HUDEP-2 (cell line): ENCODE measurements around the gene PRDM5.

Source experiments
- DNase-seq, 76 experiments: peaks; one replicate each; lab custom pipeline; 2025; ENCODE audit not compliant: unreplicated experiment in 76 of 76; lab: John Stamatoyannopoulos, UW

PRDM5 gene

DNA sequence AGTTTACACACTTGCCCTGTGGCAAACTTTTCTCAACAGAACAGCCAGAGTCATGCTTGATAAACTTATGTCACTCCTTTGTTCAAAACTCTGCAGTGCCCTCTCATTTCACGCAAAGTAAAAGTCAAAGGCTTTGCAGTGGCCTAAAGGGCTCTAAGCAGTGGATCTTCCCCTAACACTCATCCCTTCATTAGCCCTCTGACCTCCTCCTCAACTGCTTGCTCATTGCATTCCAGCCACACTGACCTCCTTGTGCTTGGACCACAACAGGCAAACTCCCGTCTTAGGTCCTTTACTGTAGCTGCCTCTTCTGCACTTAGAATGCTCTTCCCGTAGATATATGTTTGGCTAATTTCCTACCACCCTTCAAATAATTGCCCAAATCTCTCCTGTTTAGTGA lies 5.6 kb downstream of the PRDM5 start:
- no peak for DNase-seq

DNA sequence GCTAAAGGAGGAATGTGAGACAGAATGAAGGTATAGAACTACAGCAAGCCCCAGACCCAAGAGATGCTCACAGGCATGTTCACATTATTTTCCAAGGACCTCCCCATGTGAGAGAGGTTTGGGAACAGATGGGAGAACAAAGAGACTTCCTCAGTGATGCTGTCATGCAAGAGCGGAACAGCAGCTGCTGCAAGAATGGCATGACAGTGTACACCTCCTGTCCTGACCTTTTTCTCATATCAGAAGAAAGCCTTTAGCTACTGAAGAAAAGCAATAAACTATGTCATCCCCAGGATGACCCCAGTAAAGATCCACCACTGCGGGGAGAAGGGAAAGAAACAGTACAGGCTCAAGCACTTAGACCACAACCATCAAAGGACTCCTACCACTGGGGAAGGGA lies 7.2 kb downstream of the PRDM5 start:
- DNase-seq = no peak

DNA sequence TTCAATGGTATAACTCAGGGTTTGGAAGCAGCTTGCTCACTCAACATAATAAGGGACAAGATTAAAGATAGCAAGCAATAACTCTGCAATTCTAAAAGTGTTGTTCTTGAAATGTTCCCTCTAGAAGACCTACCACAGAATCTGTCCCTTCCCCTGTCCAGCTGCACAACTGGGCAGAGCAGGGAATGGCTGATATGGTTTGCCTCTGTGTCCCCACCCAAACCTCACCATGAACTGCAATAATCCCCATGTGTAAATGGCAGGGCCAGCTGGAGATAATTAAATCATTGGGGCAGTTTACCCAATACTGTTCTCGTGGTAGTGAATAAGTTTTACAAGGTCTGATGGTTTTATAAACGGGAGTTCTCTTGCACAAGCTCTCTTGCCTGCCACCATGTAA lies 19.1 kb downstream of the PRDM5 start:
- DNase-seq = no peak

DNA sequence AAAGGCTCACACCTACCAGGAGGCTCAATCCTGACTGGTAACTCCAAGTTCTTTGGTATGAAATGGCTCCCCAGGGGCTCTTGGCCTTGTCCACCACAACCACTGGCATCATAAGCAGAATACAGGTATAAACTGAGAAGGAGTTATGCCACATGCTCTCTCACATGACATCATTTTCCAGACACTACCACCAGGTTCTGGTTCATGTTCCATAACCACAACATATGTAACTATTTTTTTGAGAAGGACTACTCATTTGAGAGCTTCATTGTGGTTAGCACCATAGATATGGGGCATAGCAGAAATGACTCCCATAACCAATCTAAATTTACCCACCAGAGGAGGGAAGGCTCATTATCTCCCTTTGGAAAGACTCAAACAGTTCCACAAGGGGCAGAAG lies 19.6 kb downstream of the PRDM5 start:
- DNase-seq = no peak

DNA sequence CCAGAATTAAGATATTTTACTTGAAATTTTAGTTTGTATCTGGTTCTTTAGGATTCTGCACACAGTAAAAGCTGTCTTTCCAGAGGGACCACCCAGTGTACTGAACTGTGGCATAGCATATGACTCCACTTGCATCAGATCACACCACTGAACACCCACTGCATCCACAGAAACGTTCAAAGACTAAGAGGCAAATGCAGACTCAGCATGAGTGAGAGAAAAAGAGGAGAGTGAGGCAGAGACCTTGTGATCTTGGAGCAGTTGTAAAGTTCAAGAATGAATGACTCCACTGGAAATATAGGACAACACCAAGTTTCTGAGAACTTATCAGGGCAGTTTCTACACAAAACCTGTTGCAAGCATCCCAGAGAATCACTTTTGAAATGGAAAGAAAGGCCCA lies 20.8 kb downstream of the PRDM5 start:
- no peak for DNase-seq

DNA sequence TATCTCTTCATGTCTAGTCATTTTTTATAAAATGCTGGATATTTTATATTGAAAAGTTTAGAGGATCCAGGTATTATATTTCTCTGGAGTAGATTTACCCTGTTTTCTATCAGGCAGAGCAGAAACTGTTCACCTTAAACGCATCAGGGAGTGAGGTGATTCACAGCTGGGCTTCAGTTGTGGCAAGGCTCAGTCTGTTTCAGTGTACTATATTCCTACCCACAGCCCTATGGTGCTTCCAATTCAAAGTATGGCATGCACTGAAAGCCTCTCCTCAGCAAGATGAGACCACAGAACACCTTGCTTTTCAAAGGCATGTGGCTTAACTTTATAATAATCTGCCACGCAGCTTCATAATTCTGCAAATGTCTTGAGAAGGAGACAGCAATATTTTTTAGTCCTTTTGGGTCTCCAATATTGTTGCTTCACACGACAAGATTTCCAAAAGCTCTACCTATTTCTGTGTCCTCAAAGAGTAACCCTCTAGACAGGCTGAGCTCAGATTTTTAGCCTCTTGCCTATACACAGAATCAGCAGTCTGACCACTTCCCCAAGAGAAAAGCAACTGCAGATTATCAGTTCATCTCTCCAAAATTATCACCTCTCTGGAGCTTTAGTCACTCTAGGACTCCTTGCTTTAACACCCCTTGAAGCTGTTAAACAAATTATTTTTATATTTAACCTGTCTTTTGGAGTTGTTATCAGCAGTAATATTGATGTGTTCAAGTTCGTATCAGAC lies 24.4 kb downstream of the PRDM5 start:
- no peak for DNase-seq

DNA sequence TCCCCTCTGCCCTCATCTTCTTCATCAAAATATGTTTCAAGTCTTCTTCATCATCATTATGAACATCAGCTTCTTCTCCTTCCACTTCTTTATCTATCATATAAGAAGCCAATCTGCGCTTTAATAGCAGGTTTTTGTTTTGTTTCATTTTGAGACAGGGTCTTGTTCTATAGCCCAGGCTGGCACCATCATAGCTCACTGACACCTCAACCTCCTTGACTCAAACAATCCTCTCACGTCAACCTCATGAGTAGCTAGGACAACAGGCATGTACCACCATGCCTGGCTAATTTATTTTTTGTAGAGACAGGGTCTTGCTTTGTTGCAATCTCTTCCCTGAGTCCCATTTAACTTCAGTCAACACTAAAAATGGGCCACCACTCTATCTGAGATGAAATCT lies 27.0 kb downstream of the PRDM5 start:
- no peak for DNase-seq

DNA sequence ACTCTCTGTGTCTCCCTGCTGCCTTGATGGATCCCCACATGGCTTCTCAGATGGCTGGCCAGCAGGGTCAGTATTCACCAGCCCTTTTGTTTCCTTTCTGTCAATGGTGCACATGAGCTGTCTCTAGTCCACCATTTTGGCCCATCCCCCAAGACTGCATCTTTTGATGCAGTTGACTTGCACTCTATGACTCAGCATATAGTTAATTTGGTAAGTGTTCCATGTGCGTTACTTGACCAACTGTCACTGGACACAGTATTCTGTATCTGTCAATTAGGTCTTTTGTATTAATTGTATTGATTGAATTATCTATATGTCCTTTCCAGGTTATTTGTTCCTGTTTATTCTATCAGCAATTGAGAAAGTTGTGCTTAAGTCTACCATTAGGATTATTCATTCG lies 29.2 kb downstream of the PRDM5 start:
- DNase-seq = no peak

DNA sequence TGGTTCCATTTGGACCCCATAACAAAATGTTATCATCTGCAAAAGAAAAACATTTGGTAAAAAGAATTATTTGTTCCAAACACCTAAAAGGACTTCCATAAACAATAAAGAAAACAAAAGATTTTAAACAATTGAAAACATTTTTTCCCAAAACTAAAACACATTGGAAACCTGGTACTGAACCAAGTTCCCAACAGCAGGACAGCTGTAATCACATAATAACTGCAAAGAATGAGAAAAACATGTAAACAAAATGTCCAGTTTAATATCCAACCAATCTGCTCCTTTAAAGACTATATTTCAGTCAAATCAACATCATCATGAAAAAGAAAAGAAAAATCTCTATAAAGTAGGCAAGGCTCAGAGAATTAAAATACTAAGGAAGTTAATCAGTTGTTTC lies 36.3 kb downstream of the PRDM5 start:
- DNase-seq = no peak

DNA sequence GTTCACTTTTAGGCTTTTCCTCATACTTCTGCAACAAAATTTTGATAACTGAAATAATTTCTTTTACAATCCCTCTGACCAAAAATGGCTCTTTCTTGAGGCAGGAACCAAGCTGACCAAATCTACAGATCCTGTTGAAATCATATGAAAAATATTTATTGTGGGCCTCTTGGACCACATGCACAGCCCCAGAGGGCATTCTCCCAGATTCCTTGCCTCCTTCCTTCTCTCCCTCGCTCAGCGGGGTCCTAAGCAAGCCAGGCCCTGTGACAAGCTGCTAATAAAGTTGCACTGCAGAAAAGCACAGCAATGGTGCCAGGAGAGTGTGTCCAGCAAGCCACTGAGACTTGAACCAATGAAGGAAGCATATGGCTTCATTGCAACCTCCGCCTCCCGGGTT lies 40.7 kb downstream of the PRDM5 start:
- no peak for DNase-seq

DNA sequence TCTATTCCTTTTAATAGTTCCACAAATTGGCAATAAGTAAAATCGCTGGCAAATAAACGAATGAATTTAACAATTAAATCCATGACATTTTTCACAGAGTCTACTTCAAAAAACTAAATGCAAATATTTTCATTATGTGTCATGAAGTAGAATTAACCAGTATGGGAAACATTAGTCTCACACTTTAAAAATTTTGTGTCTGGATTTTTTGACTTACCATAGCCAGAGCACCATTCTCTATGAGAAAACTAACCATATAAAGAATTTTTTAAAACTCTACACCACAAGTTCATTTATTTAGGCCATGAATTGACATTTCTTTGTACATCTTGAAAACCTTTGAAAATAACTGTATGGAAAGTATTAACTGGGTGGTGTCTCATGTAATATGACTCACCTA lies 41.2 kb downstream of the PRDM5 start:
- no peak for DNase-seq

DNA sequence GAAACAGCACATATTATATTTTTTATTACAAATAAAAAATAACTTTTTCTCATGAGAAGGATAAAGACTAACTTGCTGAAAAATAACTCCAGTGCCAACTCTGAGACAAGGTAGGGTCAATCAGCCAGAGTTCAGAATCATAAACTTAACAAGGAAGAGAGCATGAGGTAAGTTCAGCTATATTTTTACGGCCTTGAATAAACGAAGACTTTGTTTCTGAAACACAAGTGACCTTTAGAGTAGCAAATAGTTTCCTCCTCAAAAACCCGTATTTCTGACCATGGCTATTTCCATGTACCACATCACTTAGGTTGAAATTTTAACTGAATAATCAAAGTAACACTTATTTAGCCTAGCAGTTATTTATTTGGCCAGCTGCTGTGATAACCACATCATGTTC lies 45.5 kb downstream of the PRDM5 start:
- no peak for DNase-seq

DNA sequence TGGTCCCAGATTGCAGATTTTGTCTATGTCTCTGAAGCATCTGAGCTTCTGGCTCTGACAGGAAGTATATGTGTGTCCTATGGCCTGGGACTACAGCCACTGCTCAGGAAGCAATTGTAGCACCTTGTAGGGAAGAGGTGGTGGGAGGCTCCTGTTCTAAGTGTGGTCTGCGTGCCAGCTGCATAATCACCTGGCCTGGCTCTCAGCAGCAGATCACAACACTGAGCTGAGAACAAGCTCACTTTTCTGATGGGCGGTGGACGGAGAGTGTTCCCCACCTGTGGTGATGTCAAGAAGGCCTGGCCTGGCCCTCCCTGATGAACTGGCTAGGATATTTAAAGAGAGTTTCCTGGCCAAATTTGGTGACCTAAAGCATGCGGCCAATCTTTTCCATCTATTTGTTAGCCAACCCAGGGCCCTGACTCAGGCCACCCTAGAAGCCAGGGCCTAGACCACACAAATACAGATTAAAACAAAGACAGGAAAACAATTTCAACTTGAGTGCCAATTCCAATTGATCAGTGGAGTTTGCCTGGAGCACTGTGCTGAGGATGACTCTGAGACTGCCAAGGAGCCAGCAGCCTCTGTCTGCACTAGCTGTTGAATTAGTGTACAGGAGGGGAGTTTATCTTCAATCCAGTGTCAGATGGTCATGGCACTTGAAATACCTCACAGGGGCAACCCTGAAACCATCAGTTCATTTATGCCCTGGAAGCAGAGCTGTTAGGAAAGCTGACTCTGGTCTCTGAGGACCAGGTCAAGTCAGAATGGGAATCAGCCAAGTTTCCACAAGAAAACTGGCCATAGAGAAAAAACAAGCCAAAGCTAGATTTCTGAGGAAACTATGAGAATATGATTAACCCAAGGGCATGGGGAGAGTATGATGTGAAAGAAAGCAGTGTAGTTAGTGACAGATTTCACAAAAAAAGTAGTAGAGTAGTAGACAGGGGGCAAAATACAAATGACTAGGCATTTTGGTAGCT lies 47.4 kb downstream of the PRDM5 start:
- no peak for DNase-seq

DNA sequence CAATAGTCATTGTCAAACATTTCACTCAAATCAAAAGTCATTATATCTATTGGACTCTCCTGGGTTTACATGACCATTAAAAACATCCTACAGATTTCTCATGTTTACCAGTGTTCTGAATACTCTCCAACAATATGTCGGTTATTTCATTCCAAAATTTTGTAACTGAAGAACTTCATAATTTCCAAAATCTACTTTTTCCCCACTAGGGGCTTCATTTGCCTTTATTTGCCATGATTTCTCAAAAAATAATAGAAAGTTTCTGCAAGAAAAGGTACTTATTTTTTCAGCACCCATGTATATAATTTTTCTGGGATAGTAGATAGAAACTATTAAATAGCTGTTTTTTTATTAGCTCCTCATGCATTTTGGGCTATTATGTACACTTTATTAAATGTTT lies 49.0 kb downstream of the PRDM5 start:
- DNase-seq = no peak

DNA sequence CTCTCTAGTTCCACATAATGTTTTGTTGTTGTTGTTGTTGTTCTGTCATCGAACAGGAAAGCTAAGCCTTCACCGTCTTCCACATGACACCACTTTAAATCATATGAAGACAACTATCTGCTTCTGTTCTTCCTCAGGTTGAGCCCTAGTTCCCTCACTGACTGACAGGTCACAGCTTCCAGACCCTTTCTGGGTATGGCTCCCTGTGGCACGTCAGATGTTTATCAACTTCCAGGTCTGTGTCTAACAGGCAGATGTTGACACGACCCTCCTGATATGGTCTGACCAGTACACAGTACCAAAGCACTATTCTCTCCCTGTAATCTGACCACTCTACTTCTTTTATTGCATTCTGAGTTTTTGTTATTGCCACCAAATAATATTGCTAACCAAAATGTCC lies 51.4 kb downstream of the PRDM5 start:
- no peak for DNase-seq

DNA sequence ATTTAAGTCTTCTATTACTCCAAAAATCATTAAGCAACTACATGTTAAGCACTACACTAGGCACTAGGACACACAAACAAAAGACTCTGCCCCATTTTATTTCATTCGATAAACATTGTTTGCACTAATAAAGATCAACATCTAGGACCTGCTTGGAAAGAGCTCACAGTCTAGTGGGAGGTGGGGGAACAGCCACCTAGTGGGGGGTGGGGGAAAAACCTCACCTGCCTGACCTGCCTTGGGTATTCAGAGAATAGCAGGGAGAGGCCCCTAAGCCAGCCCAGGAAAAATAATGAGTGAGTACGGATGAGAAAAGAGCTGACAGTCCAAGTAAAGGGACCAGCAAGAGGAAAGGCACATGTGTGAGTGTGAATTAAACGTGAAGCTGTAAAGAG lies 52.2 kb downstream of the PRDM5 start:
- no peak for DNase-seq

DNA sequence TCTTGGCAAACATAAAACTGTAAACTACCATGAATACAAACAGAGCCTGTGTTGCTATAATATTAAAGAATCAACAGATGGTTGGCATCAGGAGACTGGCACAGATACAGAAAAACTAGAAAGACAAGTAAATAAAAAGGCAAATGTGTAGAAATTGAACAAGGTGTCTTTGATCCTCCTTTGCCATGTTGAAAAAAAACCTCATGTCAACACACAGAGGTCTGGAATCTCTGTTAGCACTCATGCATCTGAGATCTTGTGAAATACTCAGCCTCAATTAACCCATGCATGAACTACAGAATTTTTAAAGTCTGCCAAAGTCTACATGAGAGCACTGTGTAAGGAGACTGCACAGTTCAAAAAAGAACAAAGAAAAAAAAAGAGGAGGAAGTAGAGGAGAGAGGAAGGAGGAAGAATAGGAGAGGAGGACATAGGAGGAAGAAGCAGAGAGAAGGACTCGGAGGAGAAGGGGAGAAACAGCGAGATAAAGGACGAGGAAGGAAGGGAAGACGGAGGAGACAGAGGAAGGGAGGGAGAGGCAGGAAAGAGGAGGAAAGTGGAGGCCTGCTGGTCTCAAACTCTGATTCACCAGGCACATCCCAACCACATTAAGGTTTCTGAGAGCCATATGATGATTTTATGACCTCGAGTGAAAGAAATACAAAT lies 52.8 kb downstream of the PRDM5 start:
- DNase-seq = no peak

DNA sequence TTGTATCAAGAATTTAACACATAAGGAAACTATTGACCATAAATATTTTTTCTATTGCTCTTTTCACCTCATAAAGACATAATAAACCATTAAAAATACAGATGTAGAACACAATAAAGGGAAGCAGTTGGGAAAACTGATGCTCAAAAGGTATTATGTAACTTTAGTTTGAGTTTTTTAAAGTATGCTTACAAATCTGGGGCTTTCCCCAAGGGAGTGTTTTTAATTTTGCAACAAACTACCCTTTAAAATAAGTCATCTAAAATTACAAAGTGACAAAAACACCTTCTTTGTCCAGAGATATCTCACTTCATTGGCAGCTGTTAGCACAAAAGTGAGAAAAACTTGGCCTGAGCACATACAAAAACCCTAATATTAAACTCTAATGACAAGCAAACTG lies 55.0 kb downstream of the PRDM5 start:
- no peak for DNase-seq

DNA sequence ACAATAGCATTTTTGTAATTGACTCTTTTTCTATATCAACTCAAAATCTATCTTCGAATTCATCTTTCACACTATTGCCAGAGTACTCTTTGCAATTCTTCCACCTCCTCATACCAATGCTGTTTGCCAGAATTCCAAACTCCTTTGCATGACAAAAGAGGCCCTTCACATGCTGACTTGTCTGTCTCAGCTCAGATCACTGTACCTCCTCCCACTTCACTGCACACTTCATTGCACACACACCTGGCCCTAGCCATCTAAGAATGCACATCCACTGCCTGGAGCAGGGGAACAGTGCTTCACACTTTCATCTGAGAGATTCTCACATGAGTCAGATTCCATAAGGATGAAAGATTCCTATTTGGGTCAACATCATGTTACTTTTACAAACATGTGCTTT lies 56.5 kb downstream of the PRDM5 start:
- DNase-seq = no peak

DNA sequence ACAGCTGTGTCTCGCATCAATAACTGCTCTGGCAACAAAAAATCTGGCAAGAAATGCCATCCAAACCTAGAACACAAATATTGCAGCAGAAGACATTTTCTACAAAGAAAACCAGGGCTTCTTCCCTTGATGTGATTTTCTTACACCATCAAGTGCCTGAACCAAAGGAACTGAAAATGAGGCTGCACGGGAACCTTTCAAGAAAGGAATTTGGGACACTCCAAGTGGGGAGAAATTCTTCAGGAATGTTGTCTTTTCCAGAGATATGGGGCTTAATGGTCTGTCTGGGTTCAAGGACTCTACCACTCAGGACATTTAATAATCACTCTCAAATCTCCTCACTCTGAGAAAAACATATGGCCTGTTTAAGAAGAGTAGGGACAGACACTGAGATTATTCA lies 57.6 kb downstream of the PRDM5 start:
- no peak for DNase-seq

DNA sequence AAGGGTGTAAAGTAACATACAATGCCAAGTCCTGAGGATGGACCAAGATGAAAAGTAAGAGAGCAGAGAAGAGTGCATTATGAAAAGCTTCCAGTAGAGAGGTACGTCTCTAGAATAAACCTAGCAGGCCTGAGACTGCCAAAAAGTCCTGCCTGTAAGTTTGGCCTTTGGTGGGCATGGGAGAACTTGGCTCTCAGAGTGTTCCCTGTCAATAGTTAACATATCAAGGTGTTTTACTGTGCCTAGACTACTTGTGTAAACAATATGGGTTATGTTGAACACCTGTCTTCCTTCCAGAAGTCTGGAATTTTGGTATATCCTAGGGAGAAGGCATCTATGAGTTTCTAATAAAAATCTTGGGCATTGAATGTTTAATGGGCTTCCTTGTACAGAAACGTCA lies 60.1 kb downstream of the PRDM5 start:
- no peak for DNase-seq

DNA sequence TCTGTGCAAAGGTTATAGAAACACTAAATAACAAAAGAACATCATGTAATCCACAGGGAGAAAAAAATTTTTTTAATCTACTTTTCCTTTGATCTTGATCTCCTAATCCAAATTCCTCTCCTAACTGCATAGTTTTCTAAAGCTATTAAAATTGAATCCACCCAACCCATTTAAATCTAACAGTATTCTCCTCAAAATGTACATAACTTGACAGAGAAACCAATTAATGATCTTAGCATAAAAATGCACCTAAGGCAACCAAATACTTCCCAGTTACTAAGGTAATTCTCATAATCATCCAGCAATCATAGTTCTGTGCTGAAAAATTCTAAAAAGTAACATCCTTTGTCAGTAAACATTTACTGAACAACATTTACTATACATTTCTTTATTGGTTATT lies 60.7 kb downstream of the PRDM5 start:
- DNase-seq = no peak
